ENCODE data around the gene GPR42. TPM values are rescaled to one million over a fixed set of nuclear protein-coding genes. Genes with fewer than 3 reads are reported as not detected.

The GPR42 gene
- total RNA-seq, 4 donors from 2014 or later: 0.51 TPM; not detected in 3

DNA sequence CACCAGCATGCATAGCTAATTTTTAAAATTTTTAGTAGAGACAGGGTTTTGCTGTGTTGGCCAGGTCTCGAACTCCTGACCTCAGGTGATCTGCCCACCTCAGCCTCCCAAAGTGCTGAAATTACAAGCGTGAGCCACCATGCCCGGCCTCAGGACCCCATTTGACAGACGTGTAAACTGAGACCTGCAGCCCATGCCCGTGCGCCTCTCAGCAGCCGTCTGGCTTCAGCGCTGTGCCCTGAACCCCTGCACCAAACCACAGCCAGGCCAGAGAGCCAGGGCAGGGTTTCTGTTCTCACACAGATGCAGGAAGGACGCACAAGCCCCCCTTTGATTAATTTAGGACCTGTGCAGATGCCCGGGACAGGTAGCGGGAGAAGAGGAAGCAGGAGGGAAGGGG is 30.4 kb upstream of the GPR42 start:
- TF ChIP-seq, protein P1, sequence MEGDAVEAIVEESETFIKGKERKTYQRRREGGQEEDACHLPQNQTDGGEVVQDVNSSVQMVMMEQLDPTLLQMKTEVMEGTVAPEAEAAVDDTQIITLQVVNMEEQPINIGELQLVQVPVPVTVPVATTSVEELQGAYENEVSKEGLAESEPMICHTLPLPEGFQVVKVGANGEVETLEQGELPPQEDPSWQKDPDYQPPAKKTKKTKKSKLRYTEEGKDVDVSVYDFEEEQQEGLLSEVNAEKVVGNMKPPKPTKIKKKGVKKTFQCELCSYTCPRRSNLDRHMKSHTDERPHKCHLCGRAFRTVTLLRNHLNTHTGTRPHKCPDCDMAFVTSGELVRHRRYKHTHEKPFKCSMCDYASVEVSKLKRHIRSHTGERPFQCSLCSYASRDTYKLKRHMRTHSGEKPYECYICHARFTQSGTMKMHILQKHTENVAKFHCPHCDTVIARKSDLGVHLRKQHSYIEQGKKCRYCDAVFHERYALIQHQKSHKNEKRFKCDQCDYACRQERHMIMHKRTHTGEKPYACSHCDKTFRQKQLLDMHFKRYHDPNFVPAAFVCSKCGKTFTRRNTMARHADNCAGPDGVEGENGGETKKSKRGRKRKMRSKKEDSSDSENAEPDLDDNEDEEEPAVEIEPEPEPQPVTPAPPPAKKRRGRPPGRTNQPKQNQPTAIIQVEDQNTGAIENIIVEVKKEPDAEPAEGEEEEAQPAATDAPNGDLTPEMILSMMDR (IDR thresholded peaks at IDR 0.05; ENCODE audit: low read depth): no peak

DNA sequence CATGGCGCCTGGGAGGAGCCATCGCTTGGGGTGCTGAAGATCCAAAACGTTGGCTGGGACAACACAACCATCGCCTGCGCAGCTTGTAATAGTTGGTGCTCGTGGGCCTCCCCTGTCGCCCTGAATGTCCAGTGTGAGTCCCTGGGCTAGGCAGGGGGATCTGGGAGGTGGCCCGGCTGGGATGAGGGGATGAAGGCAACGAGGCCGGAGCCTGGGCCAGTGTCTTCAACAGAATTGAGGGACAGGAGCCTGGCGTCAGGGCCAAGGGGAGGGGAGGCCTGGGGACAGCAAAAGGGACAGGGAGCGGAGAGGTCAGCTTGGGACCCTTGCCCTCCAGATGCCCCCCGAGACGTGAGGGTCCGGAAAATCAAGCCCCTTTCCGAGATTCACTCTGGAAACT is 29.9 kb upstream of the GPR42 start:
- TF ChIP-seq, protein P1 (IDR thresholded peaks at IDR 0.05; ENCODE audit: low read depth): no peak

DNA sequence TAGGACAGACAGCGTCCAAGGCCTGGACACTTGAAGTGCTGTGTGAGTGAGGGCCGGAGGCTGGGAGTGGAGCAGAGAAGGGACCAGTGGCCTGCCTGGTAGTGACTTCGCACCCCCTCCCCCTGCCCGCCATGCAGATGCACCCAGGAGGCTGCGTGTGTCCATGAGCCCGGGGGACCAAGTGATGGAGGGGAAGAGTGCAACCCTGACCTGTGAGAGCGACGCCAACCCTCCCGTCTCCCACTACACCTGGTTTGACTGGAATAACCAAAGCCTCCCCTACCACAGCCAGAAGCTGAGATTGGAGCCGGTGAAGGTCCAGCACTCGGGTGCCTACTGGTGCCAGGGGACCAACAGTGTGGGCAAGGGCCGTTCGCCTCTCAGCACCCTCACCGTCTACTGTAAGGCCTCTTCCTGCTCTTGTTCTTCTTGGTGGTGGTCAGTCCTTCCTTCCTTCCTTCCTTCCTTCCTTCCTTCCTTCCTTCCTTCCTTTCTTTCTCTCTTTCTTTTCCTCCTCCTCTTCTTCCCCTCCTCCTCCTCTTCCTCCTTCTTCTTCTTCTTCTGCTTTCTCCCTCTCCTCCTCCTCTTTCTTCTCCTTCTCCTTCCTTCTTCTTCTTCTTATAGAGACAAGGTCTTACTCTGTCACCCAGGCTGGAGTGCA is 29.2 kb upstream of the GPR42 start:
- TF ChIP-seq, protein P1 (IDR thresholded peaks at IDR 0.05; ENCODE audit: low read depth): no peak

DNA sequence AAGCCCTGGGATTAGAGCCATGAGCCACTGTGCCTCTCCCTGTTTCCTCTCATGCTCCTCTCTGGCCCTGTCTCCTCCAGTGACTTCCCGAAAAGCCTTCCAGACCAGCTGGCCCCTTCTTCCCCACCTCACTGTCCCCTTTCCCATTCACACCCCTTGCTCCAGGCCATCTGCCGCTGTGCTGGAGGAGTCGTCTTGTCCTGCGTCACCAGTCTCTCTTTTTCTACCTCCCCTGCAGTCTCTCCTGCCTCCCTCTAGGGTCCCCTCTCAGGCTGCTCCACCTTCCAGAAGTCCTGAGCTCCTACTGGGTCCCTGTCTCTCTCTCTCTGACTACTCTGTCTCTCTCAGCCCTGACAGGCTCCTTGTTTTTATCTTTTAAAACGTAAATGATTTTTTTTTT is 28.4 kb upstream of the GPR42 start:
- TF ChIP-seq, protein P1 (IDR thresholded peaks at IDR 0.05; ENCODE audit: low read depth): no peak

DNA sequence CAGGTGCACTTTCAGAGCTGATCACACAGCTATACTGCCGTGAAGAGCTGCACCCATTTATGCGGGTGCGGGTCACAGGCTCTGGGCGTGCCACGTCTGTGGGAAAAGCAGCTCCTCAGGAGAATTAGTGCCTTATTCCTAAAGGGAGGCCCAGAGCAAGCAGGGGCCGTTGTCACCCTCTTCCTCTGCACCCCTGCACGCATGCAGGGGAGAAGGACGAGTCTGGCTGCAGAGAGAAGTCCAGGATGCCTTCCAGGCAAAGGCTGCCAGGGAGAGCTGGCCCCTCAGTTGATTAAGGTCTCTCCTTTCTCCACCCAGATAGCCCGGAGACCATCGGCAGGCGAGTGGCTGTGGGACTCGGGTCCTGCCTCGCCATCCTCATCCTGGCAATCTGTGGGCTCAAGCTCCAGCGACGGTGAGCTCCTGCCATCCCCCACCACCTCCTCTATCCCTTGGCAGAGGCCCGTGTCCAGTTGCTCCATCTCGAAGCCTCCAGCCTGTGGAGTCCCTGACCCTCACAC is 26.3 kb upstream of the GPR42 start:
- TF ChIP-seq, protein P1 (IDR thresholded peaks at IDR 0.05; ENCODE audit: low read depth): no peak

DNA sequence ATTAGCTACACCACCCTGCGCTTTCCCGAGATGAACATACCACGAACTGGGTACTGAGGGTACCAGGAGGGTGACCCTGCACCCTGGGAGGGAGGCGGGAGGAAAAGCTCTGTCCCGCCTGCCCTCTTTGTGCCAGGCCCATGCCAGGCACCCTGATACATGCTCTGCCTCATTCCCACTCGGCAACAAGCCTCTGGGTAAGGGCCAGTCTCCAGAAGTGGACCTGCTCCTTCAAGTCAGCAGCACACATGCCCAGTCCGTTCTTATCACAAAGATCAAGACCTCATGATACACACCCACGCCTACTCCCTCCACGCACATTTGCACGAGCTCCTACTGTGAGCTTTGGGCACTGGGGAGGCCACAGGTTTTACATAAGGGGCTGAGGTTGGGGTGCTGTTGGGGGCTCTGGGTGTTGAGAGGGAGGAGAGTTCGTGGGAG is 25.2 kb upstream of the GPR42 start:
- TF ChIP-seq, protein P1 (IDR thresholded peaks at IDR 0.05; ENCODE audit: low read depth): no peak

DNA sequence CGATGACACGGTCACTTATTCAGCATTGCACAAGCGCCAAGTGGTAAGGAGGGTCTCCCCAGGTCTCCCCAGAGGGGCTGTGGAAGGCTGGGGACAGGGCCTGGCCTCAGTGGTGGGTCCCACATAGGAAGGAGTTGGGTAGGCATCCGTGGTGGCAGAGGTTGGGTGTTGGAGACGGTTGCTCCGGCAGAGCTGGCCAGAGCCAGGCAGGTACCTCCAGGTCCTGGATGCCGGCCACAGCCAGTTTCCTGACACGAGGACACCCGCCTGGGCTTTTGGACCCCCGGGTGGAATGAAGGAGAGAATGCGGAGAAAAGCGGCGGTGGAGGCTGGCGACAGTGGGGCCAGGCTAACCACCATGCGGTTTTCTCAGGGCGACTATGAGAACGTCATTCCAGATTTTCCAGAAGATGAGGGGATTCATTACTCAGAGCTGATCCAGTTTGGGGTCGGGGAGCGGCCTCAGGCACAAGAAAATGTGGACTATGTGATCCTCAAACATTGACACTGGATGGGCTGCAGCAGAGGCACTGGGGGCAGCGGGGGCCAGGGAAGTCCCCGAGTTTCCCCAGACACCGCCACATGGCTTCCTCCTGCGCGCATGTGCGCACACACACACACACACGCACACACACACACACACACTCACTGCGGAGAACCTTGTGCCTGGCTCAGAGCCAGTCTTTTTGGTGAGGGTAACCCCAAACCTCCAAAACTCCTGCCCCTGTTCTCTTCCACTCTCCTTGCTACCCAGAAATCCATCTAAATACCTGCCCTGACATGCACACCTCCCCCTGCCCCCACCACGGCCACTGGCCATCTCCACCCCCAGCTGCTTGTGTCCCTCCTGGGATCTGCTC is 24.4 kb upstream of the GPR42 start:
- TF ChIP-seq, protein P1 (IDR thresholded peaks at IDR 0.05; ENCODE audit: low read depth): no peak
